Activated naive CD4-positive, alpha-beta T cell treated with anti-CD3 and anti-CD28 coated beads, Interleukin-2, amount 10 ng/mL, durations not matched to agents 7 days and 5 days (primary cell): ENCODE measurements around the gene RAI2.

Source experiments
- CTCF ChIA-PET: fragments of 350-600 bp; sonication (Branson Sonifier 250); formaldehyde crosslinking; loops from one replicate; lab custom pipeline; 2021; ENCODE audit warnings: antibody characterized with exemption; lab: Charles Lee
- DNase-seq: peaks from one replicate; pipeline ENCODE4 v3.0.0-alpha.2; 2020
- H3K27ac Mint-ChIP-seq: one replicate; pipeline ENCODE4 v1.8.0; 2021; ENCODE audit warnings: mild to moderate bottlenecking, moderate library complexity, mixed read lengths
- H3K27me3 Mint-ChIP-seq: one replicate; pipeline ENCODE4 v1.8.0; 2021; ENCODE audit warnings: mild to moderate bottlenecking, mixed read lengths
- H3K36me3 Mint-ChIP-seq: one replicate; pipeline ENCODE4 v1.8.0; 2021; ENCODE audit warnings: mixed read lengths
- H3K4me1 Mint-ChIP-seq: one replicate; pipeline ENCODE4 v1.8.0; 2021; ENCODE audit warnings: mixed read lengths
- H3K4me3 Mint-ChIP-seq: one replicate; pipeline ENCODE4 v1.8.0; 2021; ENCODE audit warnings: mild to moderate bottlenecking, moderate library complexity, mixed read lengths
- H3K9me3 Mint-ChIP-seq: one replicate; pipeline ENCODE4 v1.8.0; 2021; ENCODE audit warnings: mixed read lengths

The RAI2 gene

GRCh38 chrX:17814557-17814956 is 46.5 kb downstream of the RAI2 start:
- no peaks in the 10 kb centered on the region for H3K4me1 Mint-ChIP-seq
- no peaks in the 10 kb centered on the region for H3K36me3 Mint-ChIP-seq
- H3K9me3 Mint-ChIP-seq, result no peaks in the 10 kb centered on the region
- no peak overlapping the region for H3K4me3 Mint-ChIP-seq
- CTCF ChIA-PET, result interaction anchor here (0.8 kb wide), 1 partner anchor 564 kb away, joined by 3 read pairs; no protein-coding TSS in a partner anchor
- H3K27me3 Mint-ChIP-seq, result no peaks in the 10 kb centered on the region
- DNase-seq, result no peak
- H3K27ac Mint-ChIP-seq, result no peak overlapping the region

GRCh38 chrX:17814059-17814458 is 47.0 kb downstream of the RAI2 start:
- no peaks in the 10 kb centered on the region for H3K27me3 Mint-ChIP-seq
- no peaks in the 10 kb centered on the region for H3K36me3 Mint-ChIP-seq
- H3K4me1 Mint-ChIP-seq, result no peaks in the 10 kb centered on the region
- no peak for DNase-seq
- H3K4me3 Mint-ChIP-seq, result no peak overlapping the region
- H3K9me3 Mint-ChIP-seq, result no peaks in the 10 kb centered on the region
- CTCF ChIA-PET, result interaction anchor here (0.8 kb wide), 1 partner anchor 564 kb away, joined by 3 read pairs; no protein-coding TSS in a partner anchor
- H3K27ac Mint-ChIP-seq, result no peak overlapping the region

GRCh38 chrX:17813277-17813676 is 47.8 kb downstream of the RAI2 start:
- DNase-seq, result no peak
- Mint-ChIP-seq H3K4me1 (no peaks in the 10 kb centered on the region), H3K4me3 (no peak overlapping the region), H3K27me3 (no peaks in the 10 kb centered on the region), H3K36me3 (no peaks in the 10 kb centered on the region), H3K9me3 (no peaks in the 10 kb centered on the region), H3K27ac (no peak overlapping the region)
- CTCF ChIA-PET, result interaction anchor here (1.5 to 1.9 kb wide), 2 partner anchors 11 to 564 kb away, joined by 5 to 11 read pairs; no protein-coding TSS in a partner anchor

- CTCF ChIA-PET, result interaction anchor here (0.6 to 1.9 kb wide), 3 partner anchors 11 to 565 kb away, joined by 4 to 11 read pairs (median 5); no protein-coding TSS in a partner anchor
- Mint-ChIP-seq H3K36me3 (no peaks in the 10 kb centered on the region), H3K4me3 (no peak overlapping the region), H3K27me3 (no peaks in the 10 kb centered on the region), H3K4me1 (no peaks in the 10 kb centered on the region), H3K27ac (no peak overlapping the region), H3K9me3 (no peaks in the 10 kb centered on the region)
- DNase-seq, result no peak
Measured at GRCh38 chrX:17812763-17813162, 48.3 kb downstream of the RAI2 start.

- Mint-ChIP-seq H3K4me1 (no peaks in the 10 kb centered on the region), H3K27ac (no peak overlapping the region), H3K27me3 (no peaks in the 10 kb centered on the region), H3K9me3 (no peaks in the 10 kb centered on the region), H3K36me3 (no peaks in the 10 kb centered on the region), H3K4me3 (no peak overlapping the region)
- DNase-seq, result no peak
- CTCF ChIA-PET, result no interaction called here
Measured at GRCh38 chrX:17809984-17810383, 51.1 kb downstream of the RAI2 start.

- CTCF ChIA-PET, result no interaction called here
- Mint-ChIP-seq H3K27ac (no peak overlapping the region), H3K36me3 (no peaks in the 10 kb centered on the region), H3K9me3 (no peaks in the 10 kb centered on the region), H3K27me3 (no peaks in the 10 kb centered on the region), H3K4me1 (no peaks in the 10 kb centered on the region), H3K4me3 (no peak overlapping the region)
- no peak for DNase-seq
Measured at GRCh38 chrX:17809273-17809672, 51.8 kb downstream of the RAI2 start.

GRCh38 chrX:17805120-17805519 is 56.0 kb downstream of the RAI2 start:
- no peaks in the 10 kb centered on the region for H3K36me3 Mint-ChIP-seq
- CTCF ChIA-PET, result no interaction called here

GRCh38 chrX:17803449-17803848 is 57.6 kb downstream of the RAI2 start:
- Mint-ChIP-seq H3K27me3 (peaks cover 6% of the 10 kb centered on the region), H3K4me1 (no peaks in the 10 kb centered on the region), H3K4me3 (no peak overlapping the region), H3K27ac (no peak overlapping the region), H3K9me3 (no peaks in the 10 kb centered on the region), H3K36me3 (no peaks in the 10 kb centered on the region)
- DNase-seq, result no peak
- CTCF ChIA-PET, result interaction anchor here (1.6 kb wide), 1 partner anchor 13 kb away, joined by 3 read pairs; no protein-coding TSS in a partner anchor

More at GRCh38 chrX:17805120-17805519, 56.0 kb downstream of the RAI2 start:
- no peak overlapping the region for H3K27ac Mint-ChIP-seq
- H3K9me3 Mint-ChIP-seq, result no peaks in the 10 kb centered on the region
- H3K27me3 Mint-ChIP-seq, result no peaks in the 10 kb centered on the region
- no peaks in the 10 kb centered on the region for H3K4me1 Mint-ChIP-seq
- DNase-seq, result no peak
- H3K4me3 Mint-ChIP-seq, result no peak overlapping the region

GRCh38 chrX:17802756-17803155 is 58.3 kb downstream of the RAI2 start:
- Mint-ChIP-seq H3K4me1 (no peaks in the 10 kb centered on the region), H3K36me3 (no peaks in the 10 kb centered on the region), H3K9me3 (no peaks in the 10 kb centered on the region), H3K4me3 (no peak overlapping the region), H3K27me3 (peaks cover 6% of the 10 kb centered on the region), H3K27ac (no peak overlapping the region)
- DNase-seq, result no peak
- CTCF ChIA-PET, result interaction anchor here (1.6 kb wide), 1 partner anchor 14 kb away, joined by 3 read pairs; no protein-coding TSS in a partner anchor

GRCh38 chrX:17801431-17801830 is 59.7 kb downstream of the RAI2 start:
- H3K27me3 Mint-ChIP-seq, result peaks cover 6% of the 10 kb centered on the region
- H3K27ac Mint-ChIP-seq, result no peak overlapping the region
- no peaks in the 10 kb centered on the region for H3K36me3 Mint-ChIP-seq
- no peak for DNase-seq
- CTCF ChIA-PET, result no interaction called here
- H3K9me3 Mint-ChIP-seq, result no peaks in the 10 kb centered on the region
- H3K4me1 Mint-ChIP-seq, result no peaks in the 10 kb centered on the region
- no peak overlapping the region for H3K4me3 Mint-ChIP-seq

- Mint-ChIP-seq H3K27ac (no peak overlapping the region), H3K27me3 (peaks cover 6% of the 10 kb centered on the region), H3K4me3 (no peak overlapping the region), H3K36me3 (no peaks in the 10 kb centered on the region), H3K9me3 (no peaks in the 10 kb centered on the region), H3K4me1 (no peaks in the 10 kb centered on the region)
- no peak for DNase-seq
- CTCF ChIA-PET, result interaction anchor here (1.1 kb wide), 1 partner anchor 11 kb away, joined by 3 read pairs; no protein-coding TSS in a partner anchor
Measured at GRCh38 chrX:17798921-17799320, 62.2 kb downstream of the RAI2 start.

- no peak for DNase-seq
Measured at GRCh38 chrX:17792826-17793225, 68.3 kb downstream of the RAI2 start.

GRCh38 chrX:17788956-17789562 is 72.0 kb downstream of the RAI2 start:
- peaks cover 15% of the 10 kb centered on the region for H3K4me1 Mint-ChIP-seq
- H3K9me3 Mint-ChIP-seq, result no peaks in the 10 kb centered on the region
- peaks cover 9% of the 10 kb centered on the region for H3K27me3 Mint-ChIP-seq
- H3K36me3 Mint-ChIP-seq, result no peaks in the 10 kb centered on the region
- no peak for DNase-seq
- no peak overlapping the region for H3K27ac Mint-ChIP-seq
- CTCF ChIA-PET, result interaction anchor here (0.6 to 1.4 kb wide), 2 partner anchors 9 to 582 kb away, joined by 3 read pairs; no protein-coding TSS in a partner anchor
- no peak overlapping the region for H3K4me3 Mint-ChIP-seq

More at GRCh38 chrX:17792826-17793225, 68.3 kb downstream of the RAI2 start:
- no peaks in the 10 kb centered on the region for H3K36me3 Mint-ChIP-seq
- peaks cover 7% of the 10 kb centered on the region for H3K4me1 Mint-ChIP-seq
- CTCF ChIA-PET, result no interaction called here
- H3K27ac Mint-ChIP-seq, result no peak overlapping the region
- H3K9me3 Mint-ChIP-seq, result no peaks in the 10 kb centered on the region
- no peak overlapping the region for H3K4me3 Mint-ChIP-seq
- peaks cover 9% of the 10 kb centered on the region for H3K27me3 Mint-ChIP-seq

GRCh38 chrX:17788439-17788838 is 72.7 kb downstream of the RAI2 start:
- no peak overlapping the region for H3K27ac Mint-ChIP-seq
- no peaks in the 10 kb centered on the region for H3K36me3 Mint-ChIP-seq
- peak; percentile 46 for DNase-seq
- H3K4me3 Mint-ChIP-seq, result no peak overlapping the region
- H3K27me3 Mint-ChIP-seq, result peaks cover 9% of the 10 kb centered on the region
- CTCF ChIA-PET, result interaction anchor here (0.6 to 1.4 kb wide), 3 partner anchors 10 to 583 kb away, joined by 3 read pairs; no protein-coding TSS in a partner anchor
- H3K4me1 Mint-ChIP-seq, result peaks cover 15% of the 10 kb centered on the region
- no peaks in the 10 kb centered on the region for H3K9me3 Mint-ChIP-seq

GRCh38 chrX:17787557-17787956 is 73.5 kb downstream of the RAI2 start:
- CTCF ChIA-PET, result interaction anchor here (1.4 kb wide), 1 partner anchor 11 kb away, joined by 3 read pairs; no protein-coding TSS in a partner anchor
- no peaks in the 10 kb centered on the region for H3K36me3 Mint-ChIP-seq

More at GRCh38 chrX:17787557-17787956, 73.5 kb downstream of the RAI2 start:
- Mint-ChIP-seq H3K27me3 (peaks cover 9% of the 10 kb centered on the region), H3K9me3 (no peaks in the 10 kb centered on the region), H3K4me1 (peaks cover 15% of the 10 kb centered on the region), H3K27ac (no peak overlapping the region), H3K4me3 (no peak overlapping the region)
- no peak for DNase-seq
